ENCODE measurements around the gene ADAM12.
"Not testable (repeated sequence)": the region's sequence is repeated elsewhere in the genome, so short reads cannot be mapped to it uniquely, and the experiment has no call there.

ADAM12 gene

DNA sequence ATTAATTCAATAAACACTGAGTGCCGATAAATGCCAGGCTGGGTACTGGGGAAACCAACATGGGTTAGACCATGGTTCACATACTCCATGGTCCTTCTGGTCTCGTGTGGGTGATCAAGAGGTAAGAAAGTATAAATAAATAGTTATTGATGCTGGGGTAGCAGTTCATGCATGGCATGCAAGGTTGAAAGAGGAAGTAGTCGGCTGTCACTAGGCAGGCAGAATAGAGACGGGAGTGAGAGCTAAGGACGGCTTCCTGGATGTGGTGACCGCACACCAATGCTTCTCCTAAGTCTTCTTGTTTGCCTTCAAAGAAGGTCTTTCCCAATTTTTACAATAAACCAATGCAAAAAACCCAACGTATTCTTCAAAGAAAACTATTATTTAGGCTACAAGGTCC is 208.6 kb downstream of the ADAM12 start:
- DNase-seq (ENCODE audit: low read depth in 2 of 2) = no peak

DNA sequence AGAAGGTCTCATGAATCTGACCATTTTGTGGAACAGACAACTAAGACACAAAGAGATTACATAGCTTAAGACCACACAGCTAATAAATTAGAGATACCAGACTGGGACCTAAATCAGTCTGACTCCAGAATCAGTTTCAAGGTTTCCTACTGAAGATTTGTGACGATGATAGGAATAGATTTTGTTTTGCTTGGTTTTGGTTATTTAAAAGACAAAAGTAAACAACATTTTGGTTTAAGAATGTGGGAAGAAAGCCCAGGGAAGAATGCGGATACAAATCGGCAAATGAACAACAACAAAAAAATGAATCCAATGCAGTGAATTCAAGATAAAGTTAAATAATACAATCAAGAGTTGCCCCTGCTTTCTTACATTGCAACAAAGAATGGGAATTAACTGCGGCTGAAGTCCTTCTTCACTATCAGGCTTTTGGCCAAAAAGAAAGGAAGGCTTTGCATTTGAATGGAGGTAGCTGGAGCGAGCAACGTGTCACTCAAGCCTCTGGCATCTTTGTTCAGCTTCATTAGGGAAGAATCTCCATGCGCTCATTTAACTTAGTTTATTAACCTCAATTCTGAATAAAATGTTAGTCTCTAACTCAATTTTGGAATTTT is 210.8 kb downstream of the ADAM12 start:
- no peak for DNase-seq (ENCODE audit: low read depth in 2 of 2)

DNA sequence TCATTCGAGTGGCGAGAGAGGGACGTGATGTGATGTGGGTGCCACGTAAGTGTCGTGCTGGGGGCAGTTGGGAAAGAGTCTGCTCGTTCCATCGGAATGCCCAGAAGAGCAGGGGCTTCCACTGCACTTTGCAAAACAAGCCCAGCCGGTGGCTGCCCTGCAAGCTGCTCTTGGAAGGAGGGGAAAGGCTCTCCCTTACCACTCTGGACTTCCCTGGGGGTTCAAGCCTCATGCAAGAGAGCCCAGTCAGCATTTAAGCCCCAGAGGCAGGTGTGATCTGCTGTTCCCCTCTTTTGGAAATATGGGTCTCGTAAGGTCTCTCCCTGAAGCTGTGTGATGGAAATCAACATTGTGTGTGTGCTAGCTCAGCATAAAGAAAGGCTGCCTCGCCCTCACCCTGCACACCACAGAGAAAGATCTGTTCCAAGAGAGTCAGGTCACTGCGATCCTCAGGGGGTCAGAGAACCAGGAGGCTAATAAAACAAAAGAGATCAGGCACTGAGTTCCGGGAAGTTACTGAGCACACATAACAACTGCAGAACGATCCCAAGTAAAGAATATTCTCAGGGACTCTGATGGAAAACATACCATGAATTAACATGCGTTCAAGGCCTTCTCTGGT is 212.5 kb downstream of the ADAM12 start:
- no peak for DNase-seq (ENCODE audit: low read depth in 2 of 2)

DNA sequence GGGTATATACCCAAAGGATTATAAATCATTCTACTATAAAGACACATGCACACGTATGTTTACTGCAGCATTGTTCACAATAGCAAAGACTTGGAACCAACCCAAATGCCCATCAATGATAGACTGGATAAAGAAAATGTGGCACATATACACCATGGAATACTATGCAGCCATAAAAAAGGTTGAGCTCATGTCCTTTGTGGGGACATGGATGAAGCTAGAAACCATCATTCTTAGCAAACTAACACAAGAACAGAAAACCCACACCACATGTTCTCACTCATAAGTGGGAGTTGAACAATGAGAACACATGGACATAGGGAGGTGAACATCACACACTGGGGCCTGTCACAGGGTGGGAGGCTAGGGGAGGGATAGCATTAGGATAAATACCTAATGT is 215.5 kb downstream of the ADAM12 start:
- not testable (repeated sequence) for DNase-seq (ENCODE audit: low read depth in 2 of 2)

DNA sequence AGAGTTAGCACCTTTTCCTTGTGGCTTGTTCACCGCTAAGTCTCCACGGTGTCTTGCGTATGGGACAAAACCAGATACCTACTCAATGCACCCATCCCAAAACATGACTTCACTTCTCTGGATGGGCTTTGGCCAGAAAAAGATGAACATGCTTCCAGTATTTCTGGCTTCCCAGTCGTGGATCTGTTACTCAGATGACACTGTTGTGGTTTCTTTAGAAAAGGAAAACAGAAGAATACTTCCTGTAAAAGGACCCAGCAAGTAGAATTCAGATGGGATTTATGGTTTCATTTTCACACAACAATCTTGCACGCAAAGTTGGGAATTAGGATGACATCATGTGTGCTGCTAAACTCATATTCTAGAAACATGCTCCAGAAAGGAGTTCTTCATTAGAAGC is 216.7 kb downstream of the ADAM12 start:
- DNase-seq (ENCODE audit: low read depth in 2 of 2) = peak; percentile 95

DNA sequence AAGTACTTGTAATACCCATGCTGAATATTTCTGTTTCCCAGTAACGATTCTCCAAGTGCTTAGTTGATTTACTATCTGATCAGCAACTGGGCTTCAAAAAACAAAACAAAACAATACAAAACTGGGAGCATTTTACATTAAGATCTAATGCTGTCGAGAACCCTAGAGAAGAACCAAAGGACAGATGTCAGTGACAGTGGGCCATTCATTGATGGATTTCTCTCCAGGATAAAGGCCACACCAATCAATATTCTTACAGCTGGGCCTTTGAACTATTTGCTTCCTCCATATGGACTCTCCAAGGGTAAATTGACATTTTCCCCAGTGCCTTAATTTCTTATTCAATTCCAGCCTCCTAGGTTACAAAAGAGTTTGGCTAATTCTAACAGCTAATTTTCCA is 217.5 kb downstream of the ADAM12 start:
- no peak for DNase-seq (ENCODE audit: low read depth in 2 of 2)

DNA sequence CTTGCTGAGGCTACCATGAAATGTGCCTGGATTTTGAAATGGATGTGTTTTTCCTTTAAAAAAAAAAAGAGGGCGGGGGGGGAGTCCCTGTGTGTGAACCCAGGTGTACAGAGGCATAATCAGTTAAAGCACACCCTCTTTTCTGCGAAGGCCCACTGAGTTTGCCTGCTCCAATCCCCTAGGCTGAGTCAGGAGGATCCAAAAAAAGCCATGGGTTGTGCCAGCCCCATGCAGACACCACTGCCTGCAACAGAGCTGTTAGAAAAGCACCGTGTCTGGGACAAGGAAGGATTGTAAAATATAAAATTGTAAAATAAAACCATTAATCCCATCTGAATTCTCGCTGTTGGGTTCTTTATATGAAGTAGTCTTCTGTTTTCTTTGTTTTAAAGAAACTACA is 217.9 kb downstream of the ADAM12 start:
- no peak for DNase-seq (ENCODE audit: low read depth in 2 of 2)

DNA sequence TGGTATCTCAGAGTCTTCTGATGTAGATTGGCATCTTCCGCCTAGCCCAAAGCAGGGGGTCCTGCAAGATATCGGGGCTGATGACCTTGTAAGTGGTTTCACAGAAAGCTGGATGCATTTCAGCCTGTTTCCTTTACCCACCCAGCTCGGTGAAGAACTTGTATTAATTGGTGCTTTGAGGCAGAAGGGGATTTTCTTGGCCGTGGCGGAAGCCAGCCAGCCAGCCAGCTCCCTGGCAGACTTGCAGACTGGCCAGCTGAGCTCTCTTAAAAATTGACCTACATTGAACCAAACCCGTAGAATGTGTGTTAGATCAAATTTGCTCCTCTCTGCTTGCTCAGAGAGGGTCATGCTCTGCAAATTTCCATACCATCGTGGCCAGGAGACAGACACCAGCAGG is 218.4 kb downstream of the ADAM12 start:
- DNase-seq (ENCODE audit: low read depth in 2 of 2) = no peak

DNA sequence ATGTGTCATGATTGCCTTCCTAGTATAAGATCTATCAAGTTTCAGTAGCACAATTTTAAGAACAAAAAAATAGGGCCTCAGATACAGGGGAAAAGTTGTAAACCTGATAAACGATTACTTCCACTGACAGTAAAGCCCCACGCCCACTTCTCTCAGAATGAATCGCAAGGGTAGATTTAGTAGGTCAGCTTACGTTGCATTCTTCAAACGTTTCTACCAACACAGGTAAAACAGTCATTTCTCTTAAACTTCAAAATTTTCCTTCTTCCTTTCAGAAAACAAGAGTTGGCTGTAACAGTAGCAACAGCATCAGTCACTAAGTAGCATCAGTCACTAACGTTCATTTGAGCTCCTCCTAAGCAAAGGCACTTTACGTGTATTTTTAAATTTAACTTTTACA is 221.5 kb downstream of the ADAM12 start:
- DNase-seq (ENCODE audit: low read depth in 2 of 2) = no peak

DNA sequence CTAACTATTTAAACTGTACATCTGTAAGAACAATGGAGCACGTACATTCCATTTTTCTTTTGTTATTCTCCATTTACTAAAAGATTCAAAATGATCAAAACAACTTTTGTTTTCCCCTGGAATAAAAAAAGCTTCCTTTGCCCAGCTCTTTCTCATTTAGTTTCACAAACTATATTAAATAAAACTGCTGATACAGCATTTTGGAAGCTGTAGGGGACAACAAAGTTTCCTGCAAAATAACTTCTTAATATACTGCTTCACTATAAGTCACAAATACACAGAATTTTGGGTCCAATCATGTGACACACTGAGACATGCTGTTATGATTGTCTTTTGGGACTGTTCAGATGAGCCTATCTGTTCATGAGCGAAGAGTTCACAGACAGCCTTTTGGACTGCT is 222.4 kb downstream of the ADAM12 start:
- no peak for DNase-seq (ENCODE audit: low read depth in 2 of 2)

DNA sequence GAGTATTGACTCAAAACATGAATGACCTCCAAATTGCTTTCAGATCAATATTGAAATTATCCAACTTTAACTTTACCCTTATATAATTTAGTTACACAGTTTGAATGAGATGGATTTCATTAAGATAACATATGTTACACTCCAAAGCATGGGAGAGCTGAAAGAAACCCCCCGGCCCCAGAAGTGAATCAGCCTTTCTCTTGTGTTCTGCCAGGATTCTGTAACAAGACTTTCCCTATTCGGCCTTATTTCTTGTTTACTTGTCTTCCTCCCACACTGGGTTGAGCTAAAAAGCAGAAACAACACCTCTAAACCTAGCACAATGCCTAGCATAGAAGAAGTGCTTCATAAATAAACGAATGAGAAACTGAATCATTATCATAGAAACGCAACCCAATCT is 224.8 kb downstream of the ADAM12 start:
- no peak for DNase-seq (ENCODE audit: low read depth in 2 of 2)

DNA sequence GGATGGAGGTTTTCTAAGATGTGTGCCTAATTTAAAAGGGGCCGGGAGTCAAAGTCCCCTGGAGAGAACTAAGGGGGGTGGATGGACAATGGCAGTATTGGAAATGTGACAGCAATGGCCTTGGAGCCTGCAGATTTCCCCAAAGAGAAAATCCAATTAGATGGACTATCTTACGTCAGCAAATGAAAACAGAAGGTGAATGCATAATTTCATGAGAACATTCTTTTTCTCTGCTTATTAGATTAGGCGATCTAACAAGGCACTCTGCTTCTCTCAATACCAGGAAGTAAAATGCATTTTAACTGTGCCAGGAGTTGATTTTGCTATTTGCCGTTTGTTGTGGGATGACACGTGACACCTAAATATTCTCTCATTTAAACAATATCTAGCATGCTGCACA is 226.6 kb downstream of the ADAM12 start:
- no peak for DNase-seq (ENCODE audit: low read depth in 2 of 2)

DNA sequence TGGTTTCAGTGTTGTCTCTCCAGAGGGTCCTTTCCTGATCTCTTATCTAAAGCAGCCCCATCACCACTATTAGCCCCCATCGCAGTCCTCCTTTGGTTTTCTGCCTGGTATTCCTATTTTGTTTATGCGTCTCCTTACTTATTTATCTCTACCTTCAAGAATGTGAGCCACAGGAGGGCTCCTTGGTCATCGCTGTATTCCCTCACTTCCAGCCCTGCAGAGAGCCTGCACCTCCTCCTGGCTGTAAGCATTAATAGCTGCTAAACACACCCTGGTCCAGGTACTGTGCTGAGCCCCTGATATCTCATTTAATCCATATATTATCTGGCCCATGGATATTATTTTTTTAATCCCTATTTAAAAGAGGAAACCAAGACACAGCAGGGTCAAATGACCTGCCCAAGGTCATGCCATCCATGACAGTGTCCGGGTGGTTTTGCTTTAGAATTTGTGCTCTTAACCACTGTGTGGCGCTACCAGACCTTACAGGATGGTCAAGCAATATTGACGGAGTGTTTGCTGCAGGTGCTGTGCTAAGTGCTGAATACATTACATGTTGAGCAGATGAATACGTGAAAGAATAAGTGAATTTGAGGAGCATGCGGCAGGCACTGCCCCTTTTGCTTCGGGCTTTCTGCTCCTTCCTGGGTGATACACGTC is 227.2 kb downstream of the ADAM12 start:
- DNase-seq (ENCODE audit: low read depth in 2 of 2) = no peak

DNA sequence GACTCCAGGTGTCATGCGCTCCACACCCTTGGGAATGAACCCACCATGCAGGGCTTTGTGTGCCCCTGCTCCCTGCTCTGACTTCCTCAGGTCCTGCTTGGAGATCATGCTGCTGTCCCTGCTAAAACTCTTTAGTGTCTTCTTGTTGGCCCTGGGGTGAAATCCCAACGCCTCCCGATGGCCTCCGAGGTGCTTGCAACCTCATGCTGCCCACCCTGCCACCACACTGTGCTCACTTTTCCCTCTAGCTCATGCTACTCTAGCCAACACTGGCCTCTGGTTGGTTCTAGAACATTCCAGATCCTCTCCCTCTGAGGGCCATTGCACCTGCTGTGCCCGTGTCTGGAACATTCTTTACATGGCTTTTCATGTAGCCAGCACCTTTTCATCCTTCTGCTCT is 227.7 kb downstream of the ADAM12 start:
- DNase-seq (ENCODE audit: low read depth in 2 of 2) = no peak

DNA sequence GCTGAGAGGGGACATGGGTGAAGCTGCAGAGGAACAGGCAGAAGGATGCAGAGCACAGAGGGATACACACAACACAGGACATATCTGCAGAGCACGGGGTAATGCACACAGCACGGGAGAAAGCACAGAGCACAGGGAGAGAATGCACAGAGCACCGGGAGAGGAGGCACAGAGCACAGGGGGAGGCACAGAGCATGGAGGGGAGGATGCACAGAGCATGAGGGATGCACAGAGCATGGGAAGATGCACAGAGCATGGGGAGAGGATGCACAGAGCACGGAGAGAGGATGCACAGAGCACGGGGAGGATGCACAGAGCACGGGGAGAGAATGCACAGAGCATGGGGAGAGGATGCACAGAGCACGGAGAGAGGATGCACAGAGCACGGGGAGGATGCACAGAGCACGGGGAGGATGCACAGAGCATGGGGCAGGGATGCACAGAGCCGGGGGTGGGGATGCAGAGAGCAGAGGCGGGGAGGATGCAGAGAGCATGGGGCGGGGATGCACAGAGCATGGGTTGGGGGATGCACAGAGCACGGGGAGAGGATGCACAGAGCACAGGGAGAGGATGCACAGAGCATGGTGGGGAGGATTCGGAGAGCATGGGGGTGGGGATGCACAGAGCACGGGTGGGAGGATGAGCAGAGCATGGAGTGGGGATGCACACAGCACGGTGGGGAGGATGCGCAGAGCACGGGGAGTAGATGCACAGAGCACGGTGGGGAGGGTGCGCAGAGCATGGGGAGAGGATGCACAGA is 230.0 kb downstream of the ADAM12 start:
- DNase-seq (ENCODE audit: low read depth in 2 of 2) = no peak

DNA sequence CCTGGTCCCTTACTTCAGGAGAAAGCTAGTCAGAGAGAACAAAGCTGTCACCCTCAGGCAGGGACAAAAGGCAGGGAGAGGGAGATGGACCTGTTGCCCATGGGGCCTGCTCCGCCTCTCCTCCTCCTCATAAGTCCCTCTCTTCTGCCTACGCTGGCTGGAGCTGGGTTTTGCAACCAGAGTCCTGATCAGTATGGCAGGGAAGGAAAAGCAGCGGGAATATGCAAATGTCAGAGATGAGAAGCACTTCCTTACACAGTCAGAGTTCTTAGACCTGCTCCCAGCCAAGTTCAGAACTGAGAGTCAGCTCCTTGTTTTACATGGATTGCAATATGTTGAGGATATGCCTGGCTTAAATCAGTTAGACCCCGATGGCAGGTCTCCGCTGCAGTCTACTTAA is 231.1 kb downstream of the ADAM12 start:
- DNase-seq (ENCODE audit: low read depth in 2 of 2) = no peak

DNA sequence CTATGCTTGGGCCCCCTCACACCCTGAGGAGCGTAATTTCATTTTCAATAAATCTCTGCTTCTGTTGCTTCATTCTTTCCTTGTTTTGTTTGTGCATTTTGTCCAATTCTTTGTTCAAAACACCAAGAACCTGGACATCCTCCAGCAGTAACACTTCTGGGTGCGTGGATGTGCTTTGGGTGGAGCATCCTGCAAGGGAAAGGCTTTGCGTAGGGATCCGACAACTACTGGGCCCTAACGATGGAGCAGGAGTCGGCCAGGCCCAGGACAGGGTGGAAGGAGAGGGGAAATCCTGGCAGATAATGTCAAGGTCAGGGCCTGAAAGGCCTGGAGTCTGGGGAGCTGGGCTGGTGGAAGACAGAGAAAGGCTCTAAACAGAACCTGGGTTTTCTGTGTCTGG is 231.8 kb downstream of the ADAM12 start:
- no peak for DNase-seq (ENCODE audit: low read depth in 2 of 2)

DNA sequence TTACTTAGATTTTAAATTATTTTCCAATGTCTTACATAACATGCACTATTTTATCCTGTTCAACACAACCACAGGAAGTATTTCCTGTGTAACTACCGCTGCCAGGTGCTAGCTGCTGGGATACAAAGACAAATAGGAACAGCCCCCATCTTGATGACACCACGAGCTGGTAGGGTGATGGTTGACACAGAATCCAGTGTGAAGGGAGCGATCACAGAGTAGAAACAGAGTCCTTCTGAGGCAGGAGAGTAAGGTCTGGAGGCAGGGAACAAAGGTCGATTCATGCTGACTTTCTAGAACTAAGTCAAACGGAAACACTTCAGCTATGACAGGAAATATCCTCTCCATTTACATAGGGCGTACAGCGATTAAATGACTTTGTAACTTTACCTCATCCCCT is 232.3 kb downstream of the ADAM12 start:
- DNase-seq (ENCODE audit: low read depth in 2 of 2) = no peak

DNA sequence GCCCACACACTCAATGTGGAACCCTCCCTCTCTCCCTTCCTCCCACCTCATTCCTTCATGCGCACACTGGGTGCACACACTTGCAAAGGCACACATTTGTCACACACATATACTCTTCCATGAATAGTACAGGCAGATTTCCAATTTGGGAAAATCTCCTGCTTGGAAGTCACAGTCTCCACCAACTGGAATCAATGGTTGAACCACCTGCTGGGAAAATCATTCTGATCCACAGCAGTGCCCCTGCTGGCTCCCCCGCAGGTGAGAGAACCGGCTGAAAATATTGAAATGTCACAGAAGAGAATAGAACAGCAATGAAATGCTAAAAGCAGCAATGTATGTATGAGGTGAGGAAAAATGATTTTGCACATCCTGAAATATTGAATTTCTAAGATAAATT is 232.7 kb downstream of the ADAM12 start:
- no peak for DNase-seq (ENCODE audit: low read depth in 2 of 2)

DNA sequence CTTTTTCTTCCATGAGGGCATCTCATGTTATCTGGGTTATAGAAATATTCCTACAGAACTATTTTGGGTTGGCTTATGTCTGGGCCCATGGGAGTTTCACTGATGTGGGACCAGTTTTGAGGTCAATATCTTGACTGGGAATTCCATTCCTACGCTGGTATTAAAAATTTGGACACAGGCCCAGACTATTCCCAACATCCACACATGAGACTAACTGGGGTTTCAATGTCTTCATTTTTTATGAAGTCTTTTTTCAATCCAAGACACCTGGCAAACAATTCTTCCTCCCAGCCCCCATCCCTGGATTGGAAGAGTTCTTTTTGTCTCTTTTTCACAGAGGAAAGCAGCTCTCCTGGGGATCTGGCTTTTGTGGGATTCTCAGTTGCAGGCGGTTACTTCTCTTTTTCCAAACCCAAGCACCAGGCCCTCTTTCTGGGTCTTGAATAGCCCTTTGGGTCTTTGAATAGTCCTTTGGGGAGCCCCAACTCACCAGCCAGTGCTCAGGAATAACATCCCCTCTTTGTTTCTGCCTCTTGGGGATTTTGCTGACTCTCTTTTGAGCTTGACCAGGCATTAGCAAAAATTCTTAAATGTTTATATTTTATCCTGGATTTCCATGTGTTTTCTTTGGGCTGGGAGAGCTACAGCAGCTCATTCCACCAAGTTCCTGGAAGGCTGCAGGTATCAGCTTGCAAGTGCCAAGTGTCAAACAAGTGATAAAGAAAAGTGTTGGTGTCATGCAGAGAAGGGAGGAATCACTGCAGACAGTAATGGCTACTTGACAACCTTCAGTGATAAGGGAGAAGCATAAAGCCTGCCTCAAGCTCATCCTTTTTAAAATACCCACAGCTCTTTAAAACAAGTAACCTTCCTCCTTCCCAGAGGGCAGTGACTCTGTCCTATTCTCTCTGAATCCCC is 234.3 kb downstream of the ADAM12 start:
- DNase-seq (ENCODE audit: low read depth in 2 of 2) = peak; percentile 59 to 62

DNA sequence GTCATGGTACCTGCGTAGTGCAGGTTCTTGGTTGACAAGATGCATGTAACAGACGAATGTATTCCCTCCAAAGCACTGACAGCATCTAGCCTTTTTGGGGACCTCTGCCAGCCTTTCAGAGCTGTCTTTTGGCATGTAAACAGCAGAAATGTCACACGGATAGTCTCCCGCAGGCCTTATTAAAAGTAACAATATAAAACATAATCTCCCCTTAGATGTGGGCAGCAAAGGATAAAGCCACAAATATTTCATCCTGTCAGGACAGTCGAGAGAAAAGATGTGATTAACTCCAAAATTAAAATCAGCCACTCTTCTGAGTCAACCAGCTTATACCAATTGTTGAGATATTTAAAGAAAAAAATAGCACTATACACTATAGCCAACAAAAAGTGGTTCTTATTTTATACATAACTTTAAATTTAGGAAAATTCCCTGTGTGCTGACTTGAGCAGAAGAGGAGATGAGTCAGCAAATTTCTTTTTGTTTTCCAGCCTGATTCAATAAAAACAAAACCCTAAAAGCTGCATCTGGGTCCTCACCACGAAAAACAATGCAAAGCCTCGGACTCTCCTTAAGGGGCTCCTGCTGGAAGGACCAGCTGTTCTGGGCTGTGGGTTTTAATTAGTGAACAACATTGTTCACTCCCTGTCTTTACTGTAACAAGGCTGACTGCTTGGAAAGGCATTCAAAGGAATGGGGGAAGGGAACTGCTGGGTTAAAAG is 240.2 kb downstream of the ADAM12 start:
- peak; percentile 93 for DNase-seq (ENCODE audit: low read depth in 2 of 2)
